Fibroblast of gingiva (primary cell): Measurements from ENCODE around the gene STRN.
"Not testable (repeated sequence)": the region's sequence is repeated elsewhere in the genome, so short reads cannot be mapped to it uniquely, and the experiment has no call there.

Experiments used
- DNase-seq: peaks from one replicate; pipeline ENCODE4 v3.0.0-alpha.2; 2011; ENCODE audit warnings: low read depth

STRN gene

DNA sequence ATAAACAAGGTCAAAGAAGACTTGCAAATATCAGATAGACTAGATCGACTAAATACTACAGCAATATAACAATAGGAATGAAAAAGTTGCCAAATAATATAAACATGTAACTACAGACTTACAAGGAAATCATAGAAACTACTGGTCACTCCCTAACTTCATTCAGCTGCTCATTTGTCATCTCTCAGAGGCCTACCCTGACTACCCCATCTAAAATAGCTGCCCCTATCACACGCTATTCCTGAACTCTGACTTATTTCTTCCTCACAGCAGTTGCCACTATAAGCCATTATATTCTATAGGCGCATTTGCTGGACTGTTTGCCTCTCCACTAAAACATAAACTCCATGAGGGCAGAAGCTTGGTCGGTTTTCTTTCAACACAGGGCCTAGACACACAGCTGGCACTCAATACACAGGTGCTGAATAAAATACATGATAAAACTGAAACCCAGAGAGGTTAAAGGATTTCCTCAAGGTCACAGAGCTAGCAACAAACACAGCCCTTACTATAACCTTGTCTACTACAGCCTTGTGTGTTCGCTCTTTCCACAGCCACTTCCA is 1.8 kb downstream of the STRN start:
- DNase-seq, result no peak

DNA sequence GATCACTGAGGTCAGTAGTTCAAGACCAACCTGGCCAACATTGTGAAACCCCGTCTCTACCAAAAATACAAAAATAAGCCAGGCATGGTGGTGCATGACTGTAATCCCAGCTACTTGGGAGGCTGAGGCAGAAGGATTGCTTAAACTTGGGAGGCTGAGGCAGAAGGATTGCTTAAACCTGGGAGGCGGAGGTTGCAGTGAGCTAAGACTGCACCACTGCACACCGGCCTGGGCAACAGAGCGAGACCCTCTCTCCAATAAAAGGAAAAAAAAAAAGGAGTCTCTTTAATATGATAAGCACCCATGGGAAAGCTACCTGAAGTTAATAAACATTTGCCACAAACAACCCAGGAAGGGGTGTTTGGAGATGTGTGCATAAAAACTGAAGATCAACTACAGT is 2.6 kb downstream of the STRN start:
- DNase-seq, result no peak

DNA sequence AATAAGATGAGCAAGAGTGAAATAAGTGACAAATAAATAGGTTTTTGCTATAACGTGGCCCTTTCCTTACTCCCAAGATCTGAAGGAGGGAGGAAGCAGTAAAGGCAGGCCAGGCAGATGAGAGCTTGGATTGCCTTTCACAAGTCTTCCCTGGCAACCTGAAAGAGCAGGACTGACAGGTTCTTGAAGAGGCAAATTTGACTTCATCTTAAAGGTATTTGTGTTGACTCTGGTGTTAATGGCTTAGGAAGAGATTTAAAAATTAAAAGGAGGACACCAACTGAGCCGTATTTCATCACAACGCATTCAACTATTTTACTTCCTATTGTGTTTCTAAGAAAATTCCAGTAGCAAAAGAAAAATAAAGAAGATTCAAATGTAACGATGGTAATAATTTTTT is 3.2 kb downstream of the STRN start:
- DNase-seq, result no peak

DNA sequence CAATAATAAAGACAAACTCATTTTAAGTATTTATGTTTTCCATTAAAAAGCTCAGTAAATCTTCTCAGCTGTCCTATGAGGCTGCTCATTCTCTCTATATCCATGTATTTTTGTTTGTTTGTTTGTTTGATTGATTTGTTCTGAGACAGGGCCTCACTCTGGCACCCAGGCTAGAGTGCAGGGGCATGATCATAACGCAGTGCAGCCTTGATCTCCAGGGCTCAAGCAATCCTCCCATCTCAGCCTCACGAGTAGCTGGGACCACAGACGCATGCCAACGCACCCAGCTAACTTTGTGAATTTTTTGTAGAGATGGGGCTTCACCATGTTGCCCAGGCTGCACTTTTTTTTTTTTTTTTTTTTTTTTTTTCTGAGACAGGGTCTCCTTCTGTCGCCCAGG is 5.6 kb downstream of the STRN start:
- no peak for DNase-seq

DNA sequence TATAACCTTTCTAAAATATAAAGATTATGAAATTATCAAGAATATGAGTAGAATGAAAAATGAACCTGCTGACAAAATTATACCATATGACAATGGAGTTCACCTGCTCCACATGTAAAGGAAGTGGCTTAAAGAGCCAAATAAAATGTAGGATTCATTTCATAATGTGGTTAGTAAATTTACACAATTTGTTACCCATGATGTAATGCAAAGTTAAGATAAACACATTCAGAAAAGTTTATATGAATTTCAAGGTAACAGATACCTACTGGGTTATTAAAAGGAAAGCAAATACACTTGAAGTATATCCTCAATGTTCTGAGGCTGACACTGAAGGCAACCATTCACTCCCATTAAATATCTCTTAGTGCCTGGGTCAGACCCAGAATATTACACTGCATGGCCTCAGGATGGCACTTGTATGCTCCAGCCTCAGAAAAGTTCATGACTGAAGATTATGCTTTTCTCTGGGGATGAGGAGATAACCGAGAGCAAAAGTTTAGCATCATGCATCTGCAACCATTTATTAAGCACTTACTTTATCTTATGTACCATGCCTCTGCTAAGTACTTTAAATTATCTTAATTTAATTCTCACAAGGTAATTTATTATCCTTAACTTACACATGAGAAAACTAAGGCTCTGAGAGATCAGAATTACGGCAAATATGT is 6.2 kb downstream of the STRN start:
- no peak for DNase-seq

DNA sequence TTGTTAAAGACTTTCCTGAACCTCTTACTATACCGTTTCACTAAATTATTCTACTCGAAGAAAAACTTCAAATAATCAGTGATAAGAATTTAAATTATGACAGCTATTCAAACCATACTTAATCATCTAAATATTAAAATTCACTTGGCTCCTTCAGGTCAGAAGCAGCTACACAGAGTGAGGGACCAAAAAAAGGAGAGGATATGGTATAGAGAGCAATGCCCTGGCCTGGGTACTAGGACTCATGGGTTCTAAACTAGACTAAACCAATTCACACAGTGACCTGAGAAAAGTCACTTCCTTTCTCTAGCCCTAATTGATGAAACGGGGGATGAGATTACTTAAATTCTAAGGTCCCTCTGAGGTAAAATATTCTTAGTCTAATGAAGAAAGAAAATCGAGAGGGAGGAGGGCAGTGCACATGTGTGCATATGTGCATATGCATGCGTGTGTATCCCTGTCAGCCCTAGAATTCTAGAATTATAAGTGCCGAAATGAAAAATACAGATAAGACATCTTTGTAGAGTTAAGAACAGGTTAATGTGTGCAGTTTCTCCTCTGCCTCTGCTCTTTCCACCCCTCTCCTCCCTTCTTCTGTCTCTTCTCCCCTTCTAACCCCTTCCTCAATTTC is 11.2 kb downstream of the STRN start:
- no peak for DNase-seq

DNA sequence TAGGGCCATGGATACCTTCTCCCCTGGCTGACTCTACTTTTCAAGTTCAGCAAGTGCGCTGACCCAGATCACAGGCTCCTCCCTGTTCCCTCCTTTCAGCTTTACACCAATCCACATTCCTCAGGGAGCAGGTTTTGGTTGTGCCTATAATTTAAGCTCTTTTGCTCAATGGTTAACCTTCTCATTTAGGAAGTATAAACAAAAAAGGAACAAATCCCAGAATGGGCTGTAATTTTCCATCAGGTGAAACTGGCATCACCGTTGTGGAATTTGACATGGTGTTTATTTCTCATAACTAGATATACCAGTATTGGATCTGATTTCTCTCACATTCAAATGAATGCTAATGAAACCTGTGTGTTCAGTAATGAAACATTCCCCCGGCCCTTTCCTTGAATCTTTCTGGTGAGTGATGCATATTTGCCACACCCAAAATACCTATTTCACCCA is 13.6 kb downstream of the STRN start:
- DNase-seq, result no peak

DNA sequence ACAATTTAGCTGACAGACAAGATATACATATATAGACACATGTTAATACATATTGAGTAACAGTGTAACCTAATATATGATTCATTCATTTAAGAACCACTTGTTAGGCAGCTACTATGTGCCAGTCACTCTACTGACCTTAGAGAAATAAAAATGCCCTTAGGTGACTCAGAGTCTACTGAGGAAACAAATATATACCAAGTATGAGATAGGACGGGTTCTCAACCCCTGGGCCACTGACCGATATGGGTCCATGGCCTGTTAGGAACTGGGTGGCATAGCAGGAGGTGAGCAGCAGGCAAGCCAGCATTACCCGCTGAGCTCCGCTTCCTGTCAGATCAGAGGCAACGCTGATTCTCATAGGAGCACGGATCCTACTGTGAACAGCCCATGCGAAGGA is 14.8 kb downstream of the STRN start:
- DNase-seq, result peak; percentile 15

DNA sequence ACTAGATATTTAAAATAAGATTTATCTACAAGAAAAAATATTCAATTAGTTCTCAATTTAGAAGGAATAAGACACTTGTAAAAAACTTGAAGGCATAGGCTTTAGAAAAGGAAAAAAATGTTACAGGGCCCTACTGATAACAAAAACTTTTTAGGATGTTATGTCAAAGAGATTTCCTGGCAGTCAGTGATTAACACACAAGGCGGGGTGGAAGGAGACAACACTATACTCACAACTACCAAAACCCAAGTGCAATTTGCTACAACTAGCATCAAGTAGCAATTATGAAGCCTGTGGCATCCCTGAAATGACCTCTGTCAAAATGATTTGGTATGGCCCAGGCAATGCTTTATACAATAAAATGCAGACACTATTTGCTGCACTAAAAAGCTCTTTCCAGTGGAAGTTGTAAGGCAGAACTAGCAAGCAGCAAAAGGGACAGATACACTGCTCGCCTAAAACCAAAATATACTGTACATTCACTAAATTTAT is 15.3 kb downstream of the STRN start:
- DNase-seq, result no peak

DNA sequence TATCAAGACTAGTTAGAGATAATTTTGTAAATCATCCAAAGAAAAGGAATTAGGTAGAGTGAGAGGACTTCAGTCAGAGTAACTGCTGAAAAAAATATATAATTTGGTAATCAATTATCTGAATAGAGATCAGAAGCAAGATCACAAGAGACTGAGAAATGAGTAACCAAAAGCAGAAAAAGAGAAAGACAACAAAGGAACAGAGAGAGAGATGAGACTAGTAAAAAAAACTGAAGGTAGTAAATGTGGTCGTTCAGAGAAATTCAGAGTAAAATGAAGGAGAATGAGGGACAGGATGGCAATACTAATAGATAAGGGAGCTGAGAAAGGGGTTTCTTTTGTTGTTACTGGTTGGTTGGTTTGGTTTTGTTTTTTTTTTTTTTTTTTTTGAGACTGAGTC is 16.5 kb downstream of the STRN start:
- no peak for DNase-seq

DNA sequence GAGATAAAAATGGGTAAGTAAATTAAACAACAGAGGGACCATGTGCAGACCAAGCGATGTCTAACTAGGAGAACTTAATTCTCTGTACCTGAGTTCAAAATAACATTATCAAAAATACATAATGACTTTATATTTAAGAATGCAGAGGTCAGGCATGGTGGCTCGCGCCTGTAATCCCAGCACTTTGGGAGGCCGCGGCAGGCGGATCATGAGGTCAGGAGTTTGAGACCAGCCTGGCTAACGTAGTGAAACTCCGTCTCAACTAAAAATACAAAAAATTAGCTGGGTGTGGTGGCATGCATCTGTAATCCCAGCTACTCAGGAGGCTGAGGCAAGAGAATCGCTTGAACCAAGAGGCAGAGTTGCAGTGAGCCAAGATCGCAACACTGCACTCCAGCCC is 21.1 kb downstream of the STRN start:
- DNase-seq, result not testable (repeated sequence)

DNA sequence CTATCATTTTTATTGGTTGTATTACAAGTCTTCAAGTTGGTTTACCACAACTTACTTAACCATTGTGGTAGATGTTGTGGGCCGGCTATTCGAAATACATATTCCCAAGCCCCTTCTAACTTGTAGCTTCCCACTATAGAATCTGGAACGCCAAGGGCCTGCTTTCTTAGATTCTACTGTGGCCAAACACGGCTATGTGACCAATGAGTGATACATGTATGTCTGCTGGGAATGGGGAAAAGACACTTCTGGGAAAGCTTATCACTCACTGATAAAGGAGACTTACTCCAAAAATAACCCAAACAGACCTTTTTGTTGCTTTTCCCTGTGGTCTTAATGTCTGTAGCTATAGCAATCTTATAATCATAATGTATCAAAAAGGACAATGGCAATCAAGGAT is 24.5 kb downstream of the STRN start:
- DNase-seq, result no peak

DNA sequence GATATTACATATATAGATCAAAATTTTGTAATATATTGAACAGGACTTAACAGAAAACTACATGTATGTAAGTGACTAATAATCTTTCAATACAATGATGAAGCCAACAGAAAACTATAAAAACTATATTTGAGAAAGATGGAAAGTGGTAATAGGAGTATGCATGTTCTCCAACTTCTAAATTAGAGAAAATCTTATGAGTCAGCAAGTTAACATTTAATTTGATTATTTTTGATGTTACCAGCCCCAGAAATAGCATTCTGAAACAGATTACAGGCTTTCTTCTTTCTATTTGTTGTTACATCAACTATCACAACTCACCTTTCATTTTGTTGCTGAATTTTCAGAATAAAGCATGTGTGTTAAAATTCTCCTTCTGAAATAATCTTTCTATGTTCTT is 29.8 kb downstream of the STRN start:
- DNase-seq, result not testable (repeated sequence)

DNA sequence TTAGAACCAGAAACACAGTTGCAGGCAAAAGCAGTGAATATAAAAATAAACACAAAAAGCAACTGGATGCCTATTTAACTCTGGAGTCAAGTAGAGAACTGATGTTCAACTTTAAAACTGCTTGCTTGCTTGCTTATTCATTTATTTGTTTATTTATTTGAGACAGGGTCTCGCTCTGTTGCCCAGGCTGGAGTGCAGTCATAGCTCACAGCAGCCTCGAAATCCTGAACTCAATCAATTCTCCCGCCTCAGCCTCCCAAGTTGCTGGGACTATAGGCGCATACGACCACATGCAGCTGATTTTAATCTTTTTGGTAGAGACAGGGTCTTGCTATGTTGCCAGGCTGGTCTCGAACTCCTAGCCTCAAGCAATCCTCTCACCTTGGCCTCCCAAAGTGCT is 34.6 kb downstream of the STRN start:
- DNase-seq, result not testable (repeated sequence)

DNA sequence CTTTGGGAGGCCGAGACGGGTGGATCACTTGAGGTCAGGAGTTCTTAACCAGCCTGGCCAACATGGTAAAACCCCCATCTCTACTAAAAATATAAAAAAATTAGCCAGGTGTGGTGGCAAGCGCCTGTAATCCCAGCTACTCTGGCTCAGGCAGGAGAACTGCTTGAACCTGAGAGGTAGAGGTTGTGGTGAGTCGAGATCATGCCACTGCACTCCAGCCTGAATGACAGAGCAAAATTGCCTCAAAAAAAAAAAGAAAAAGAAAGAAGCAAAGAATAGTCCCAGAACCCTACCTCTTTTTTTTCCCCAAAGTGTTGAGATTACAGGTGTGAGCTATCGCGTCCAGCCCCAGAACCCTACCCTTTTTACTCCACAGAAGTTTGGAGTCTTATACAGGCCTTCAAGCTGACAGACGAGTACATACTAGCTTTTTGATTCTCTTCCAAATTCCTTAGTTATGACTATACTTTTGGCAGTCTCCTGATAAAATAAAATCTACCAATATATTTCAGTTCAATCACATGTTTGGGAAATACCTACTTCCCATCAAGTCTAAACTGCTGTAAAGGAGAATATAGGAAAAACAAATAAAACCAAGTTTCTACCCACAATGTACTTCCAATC is 35.4 kb downstream of the STRN start:
- peak; percentile 8 for DNase-seq

DNA sequence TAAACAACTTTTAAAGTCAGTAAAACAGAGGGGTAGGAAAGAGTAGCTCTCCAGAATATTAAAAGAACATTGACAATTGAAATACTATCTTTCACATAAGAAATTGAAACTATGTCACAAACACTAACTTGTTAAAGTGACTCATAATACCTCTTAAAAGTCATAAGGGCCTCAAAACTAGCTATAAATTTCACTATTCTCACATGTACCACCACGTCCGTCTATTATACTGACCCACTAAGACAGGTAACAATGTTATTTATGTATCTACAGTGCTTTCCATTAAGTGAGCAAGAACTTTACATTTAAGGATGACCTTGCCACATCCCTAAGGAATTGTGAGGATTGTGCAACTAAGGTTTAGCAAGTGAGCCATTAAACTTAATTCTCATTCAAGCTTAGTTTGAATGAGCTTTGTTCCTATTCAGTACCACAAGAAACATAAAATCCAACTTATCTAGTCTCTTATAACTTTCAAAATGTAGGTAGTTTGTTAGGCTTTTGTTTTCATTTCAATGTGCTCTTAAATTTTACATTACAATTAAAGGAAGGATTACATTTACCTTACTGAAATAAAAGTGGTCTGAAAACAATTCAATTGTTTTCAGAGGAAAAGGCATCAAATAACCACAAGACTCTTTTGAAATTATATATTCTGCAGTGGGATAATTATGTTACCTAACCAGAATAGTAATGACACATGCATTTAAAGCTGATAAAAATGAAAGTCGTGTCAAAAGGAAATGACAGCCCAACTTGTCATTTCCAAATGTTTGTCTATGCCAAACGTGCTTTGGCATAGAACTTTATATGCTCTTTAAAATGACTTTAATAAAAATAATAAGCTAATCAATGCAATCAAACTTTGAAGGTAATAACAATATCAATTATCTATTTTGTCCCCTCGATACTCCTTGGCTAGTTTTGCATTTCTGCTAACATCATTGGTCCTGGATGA is 39.9 kb downstream of the STRN start:
- peak; percentile 4 for DNase-seq

DNA sequence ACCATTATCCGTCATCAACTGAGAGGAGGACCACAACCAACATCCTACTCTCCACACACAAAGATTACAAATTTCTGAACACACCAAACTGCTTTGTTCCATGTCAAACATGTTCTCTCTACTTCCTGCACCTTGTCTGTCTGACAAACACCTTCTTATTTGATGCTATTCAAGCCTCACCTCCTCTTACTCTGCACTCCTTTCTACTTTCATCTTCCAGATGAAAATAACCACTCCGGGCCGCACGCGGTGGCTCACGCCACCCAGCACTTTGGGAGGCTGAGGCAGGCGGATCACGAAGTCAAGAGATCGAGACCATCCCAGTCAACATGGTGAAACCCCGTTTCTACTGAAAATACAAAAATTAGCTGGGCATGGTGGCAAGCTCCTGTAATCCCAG is 43.7 kb downstream of the STRN start:
- DNase-seq, result not testable (repeated sequence)

DNA sequence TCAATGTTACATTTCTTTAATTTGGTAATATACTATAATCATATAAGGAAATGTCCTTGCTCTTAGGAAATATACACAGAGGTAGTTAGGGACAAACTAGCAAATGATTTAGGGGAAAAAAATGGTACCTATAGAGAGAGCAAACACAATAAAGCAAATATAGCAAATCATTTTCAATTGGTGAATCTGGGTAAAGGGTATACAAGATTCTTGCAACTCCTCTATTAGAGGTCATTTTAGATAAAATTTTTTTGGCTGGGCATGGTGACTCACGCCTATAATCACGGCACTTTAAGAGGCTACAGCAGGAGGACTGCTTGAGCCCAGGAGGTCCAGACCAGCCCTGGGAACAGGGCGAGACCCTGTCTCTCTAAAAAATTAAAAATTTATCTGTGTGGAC is 44.4 kb downstream of the STRN start:
- DNase-seq, result no peak

DNA sequence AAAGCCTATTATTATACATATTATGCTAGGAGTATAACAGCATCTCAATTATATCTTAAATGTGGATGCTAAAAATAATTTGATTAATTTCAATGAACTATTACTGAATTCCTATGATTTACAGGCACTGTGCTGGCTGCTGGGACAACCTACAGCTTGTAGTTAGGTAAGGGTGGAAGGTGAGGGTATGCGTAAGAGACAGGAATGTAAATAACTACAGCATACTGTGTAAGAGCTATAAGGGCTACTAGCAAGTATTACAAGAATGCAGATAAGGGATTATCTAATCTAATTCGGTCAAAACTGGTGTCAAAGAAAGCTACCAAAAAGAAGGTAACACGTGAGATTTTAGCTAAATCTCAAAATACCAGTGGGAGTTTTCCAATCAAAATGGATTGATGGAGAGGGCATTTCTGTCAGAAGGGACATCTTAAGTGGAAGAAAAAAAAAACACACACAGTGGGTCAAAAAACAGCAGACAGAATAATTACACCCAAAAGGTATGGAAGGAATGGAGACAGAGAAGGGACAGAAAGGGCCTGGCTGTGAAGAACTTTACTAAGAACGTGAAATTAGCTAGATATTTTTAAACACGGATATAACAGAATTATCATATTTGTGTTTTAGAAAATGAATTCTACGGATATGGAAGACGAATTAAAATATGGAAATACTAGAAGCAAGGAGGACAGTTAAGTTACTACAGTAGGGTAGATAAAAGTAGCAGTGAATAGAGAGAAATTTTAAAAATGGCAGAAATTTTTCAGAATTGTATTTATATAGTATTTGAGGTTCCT is 47.1 kb downstream of the STRN start:
- DNase-seq, result no peak

DNA sequence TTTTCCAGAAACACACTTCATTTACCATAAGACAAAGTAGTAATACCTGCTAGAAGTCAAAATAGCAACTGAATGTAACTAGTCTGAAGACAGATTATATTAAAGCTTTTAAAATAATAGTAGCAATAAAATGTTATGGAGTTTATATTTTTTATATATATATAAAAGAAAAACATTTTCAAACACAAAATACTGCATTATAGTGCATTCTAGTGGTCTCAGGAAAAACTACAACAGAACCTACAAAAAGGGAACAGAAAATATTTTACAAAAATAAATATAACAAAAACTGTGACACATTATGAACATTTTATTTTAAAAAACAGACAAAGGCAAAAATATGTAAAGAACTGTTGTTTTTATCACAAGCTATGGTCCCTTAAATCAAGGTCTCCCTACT is 48.0 kb downstream of the STRN start:
- DNase-seq, result no peak

DNA sequence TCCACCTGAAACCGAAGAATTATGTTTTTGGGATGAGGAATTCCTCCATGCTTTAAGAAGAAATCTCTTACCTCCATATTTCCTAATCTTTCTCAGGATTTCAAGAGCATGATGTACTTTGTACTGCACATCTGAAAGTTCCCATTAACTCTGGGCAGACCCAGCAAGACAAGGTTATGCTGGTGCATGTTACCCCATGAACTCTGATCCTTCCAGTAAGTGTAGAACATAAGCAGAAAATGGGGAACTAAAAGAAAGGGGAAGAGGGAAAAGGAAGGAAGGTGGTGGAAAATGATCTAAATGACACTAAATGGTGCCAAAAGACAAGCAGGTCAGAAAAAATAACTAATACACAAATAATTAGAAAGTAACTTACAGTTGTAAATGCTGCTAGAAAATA is 50.7 kb downstream of the STRN start:
- no peak for DNase-seq
